GM12892 (cell line): ENCODE results near the gene SIAH1.

Experiments
- POLR2A ChIP-seq: IDR thresholded peaks from 2 replicates; pipeline ENCODE4 v1.6.1; 2011; ENCODE audit warnings: low read depth, low read length, control low read depth
- TAF1 ChIP-seq: IDR thresholded peaks from 2 replicates; pipeline ENCODE4 v1.6.1; 2011; ENCODE audit warnings: low read depth, mild to moderate bottlenecking, control low read depth, low read length, borderline replicate concordance

GRCh38 chr16:48430890-48431289 is 45.7 kb upstream of the SIAH1 start:
- TF ChIP-seq TAF1 (no peak), POLR2A (no peak)
